Prostate gland (tissue), 2 donors: Measurements from ENCODE around the gene CYLC1. TPM values are rescaled to one million over a fixed set of nuclear protein-coding genes. Genes with fewer than 3 reads are reported as not detected.

Source experiments
- DNase-seq: peaks from one replicate; pipeline ENCODE4 v3.0.0-alpha.2; 2019; ENCODE audit warnings: low spot score
- H3K27ac ChIP-seq, 2 donors: fragments of 200-600 bp; sonication (generic); 2 replicates each; pipeline ENCODE4 v1.5.1; 2017 to 2019
- H3K27me3 ChIP-seq: fragments of 200-600 bp; sonication (generic); replicated peaks from 2 replicates; pipeline ENCODE4 v1.5.1; 2019; ENCODE audit not compliant: insufficient read depth
- H3K36me3 ChIP-seq, 2 donors: fragments of 200-600 bp; sonication (generic); 1 replicate in 1 of 2; 2 replicates in 1 of 2; pipeline versions ENCODE4 v1.5.1 to v1.8.1; 2017 to 2019
- H3K4me1 ChIP-seq: fragments of 200-600 bp; sonication (generic); replicated peaks from 2 replicates; pipeline ENCODE4 v1.5.1; 2019
- H3K4me3 ChIP-seq, 2 donors: fragments of 200-600 bp; sonication (generic); 2 replicates each; pipeline ENCODE4 v1.5.1; 2017 to 2019
- H3K9me3 ChIP-seq: fragments of 200-600 bp; sonication (generic); 2 replicates; pipeline ENCODE4 v1.5.1; 2017
- CTCF ChIP-seq, 4 experiments: fragments of 200-600 bp in 2 of 4; fragments of 450-650 bp in 2 of 4; sonication (generic) in 2 of 4; IDR thresholded peaks; 1 replicate in 3 of 4; 2 replicates in 1 of 4; pipeline ENCODE4 v1.5.1; 2016 to 2019; ENCODE audit warnings: antibody characterized with exemption in 4 of 4, mild to moderate bottlenecking in 2 of 4, moderate library complexity in 2 of 4
- POLR2A ChIP-seq: fragments of 450-650 bp; IDR thresholded peaks from one replicate; pipeline ENCODE4 v1.6.1; 2016; ENCODE audit warnings: antibody characterized with exemption, mild to moderate bottlenecking
- POLR2AphosphoS5 ChIP-seq: sonication (generic); formaldehyde crosslinking; IDR thresholded peaks from one replicate; pipeline ENCODE4 v1.6.1; 2017; ENCODE audit warnings: antibody characterized with exemption
- WGBS: methylation state at CpG from one replicate; pipeline ENCODE4 v1.1.5; 2018; 5-methylcytosine and 5-hydroxymethylcytosine counted together
- intact Hi-C: fragments of 100-400 bp; cut with DNase I; formaldehyde crosslinking; loops from one replicate; pipeline ENCODE4 v1.14.2; 2022
- total RNA-seq, 2 donors: library from RNA; depleted of rRNA; stranded (reverse); fragments of >200 nt; gene quantifications; one replicate each; pipeline ENCODE4 v1.1.0, GENCODE V29; 2016

Gene CYLC1
- total RNA-seq, 2 donors from 2014 or later = 1.2 TPM; not detected in 1

GRCh38 chrX:83934220-83934619 lies 73.3 kb downstream of the CYLC1 start:
- WGBS = 87% methylated on average over 2 of the region's 2 CpGs
- Histone ChIP-seq H3K4me3 (no peak overlapping the region), H3K27me3 (no peaks in the 10 kb centered on the region), H3K4me1 (no peaks in the 10 kb centered on the region), H3K9me3 (no peaks in the 10 kb centered on the region), H3K27ac (no peak overlapping the region), H3K36me3 (no peaks in the 10 kb centered on the region)
- intact Hi-C loops = no loop called here
- DNase-seq = no peak
- no peak for TF ChIP-seq POLR2A
- no peak for TF ChIP-seq POLR2AphosphoS5
- TF ChIP-seq CTCF (IDR thresholded peaks at IDR 0.05) = no peak
